Central memory CD4-positive, alpha-beta T cell (primary cell): ENCODE data around the gene DIAPH1.
"Not testable (repeated sequence)": the region's sequence is repeated elsewhere in the genome, so short reads cannot be mapped to it uniquely, and the experiment has no call there.

Experiments used
- DNase-seq: peaks from one replicate; pipeline ENCODE4 v3.0.0; 2022

DIAPH1 gene

GRCh38 chr5:141639357-141640050, 20.7 kb upstream of the DIAPH1 start:
- no peak for DNase-seq

DNA sequence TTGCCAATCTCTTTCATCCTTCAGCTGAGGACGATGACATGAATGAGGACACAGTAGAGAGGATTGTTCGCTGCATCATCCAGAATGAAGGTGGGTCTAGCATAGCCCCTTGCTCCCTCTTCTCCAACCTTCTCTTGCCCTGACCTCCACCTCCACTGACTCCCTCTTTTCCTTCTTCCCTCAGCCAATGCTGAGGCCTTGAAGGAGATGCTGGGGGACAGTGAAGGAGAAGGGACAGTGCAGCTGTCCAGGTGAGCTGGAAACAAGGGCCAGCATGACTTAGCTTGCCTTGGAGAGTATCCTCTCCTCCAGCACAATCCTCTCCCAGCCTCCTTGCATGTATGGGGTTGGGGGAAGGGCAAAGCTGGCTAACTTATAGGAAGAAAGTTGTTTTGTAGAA, 20.0 kb upstream of the DIAPH1 start:
- DNase-seq: no peak

DNA sequence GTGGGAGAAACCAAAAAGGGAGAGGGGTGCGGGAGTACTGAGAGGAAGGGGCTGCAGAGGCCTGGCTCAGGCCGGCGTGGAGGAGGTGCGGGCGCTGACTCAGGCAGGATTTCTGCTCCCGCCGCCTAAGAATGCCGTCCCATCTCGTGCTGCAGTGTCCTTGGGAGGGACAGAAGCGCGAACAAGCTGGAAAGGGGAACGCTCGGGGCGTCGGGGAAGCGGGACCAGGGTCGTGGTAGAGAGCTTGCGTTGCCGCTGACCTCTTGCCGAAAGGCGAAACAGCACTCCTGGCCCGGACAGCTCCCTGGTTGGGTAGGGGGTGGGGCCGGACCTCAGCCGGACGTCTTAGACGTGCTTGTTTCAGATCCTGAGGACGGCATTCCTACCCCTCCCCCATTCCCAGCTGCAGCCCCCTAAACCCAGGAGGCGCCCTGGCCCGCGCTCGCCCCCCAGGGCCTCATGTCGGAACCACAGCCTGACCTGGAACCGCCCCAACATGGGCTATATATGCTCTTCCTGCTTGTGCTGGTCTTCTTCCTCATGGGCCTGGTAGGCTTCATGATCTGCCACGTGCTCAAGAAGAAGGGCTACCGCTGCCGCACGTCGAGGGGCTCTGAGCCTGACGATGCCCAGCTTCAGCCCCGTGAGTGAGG, 19.1 kb upstream of the DIAPH1 start:
- DNase-seq: peak; percentile 56

- DNase-seq: peak; percentile 57
Measured at GRCh38 chr5:141637123-141637766, 18.4 kb upstream of the DIAPH1 start.

DNA sequence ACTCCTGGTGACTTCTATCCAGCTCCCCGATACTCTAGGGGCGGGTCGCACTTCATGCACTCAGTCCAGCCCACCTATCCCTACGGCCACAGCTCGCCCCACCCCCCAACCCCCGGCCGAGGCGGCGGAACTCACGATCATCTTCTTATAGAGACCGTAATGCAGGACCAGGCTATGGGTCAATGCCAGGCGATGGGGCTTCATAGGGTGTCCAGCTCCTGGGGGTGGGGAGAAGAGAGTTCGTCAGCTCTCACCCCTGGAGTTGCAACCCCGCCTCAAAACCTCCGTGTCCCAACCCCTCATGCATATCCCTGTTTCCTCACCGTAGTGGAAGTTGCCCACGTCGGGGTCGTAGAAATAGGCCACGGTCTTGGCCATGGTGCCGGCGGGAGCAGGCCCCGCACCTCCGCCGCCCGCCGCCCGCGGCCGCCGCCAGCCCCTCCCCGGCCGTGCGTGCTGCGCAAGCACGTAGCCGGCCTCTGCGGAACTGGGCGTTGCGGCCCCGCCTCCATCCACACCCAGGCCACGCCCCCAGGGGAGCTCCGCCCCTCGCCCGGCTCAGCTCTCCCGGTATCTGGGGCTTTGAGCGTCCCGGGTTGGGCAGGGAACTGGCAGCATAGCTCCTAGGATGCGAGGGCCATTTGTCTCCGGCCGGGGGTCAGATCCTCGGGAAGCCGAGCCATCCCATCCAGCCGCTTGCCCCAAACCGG, 17.8 kb upstream of the DIAPH1 start, which contains the start of the genes HDAC3 and RELL2:
HDAC3 (minus strand) TSS at position 437 of the 710 bp plus-strand sequence; CDS start at position 378, 59 bp downstream.
RELL2 (plus strand) TSS at position 585 of the 710 bp plus-strand sequence. CDS start 1,229 bp downstream, outside the sequence.
- peak; percentile 92 for DNase-seq

GRCh38 chr5:141636106-141636412, 17.3 kb upstream of the DIAPH1 start:
- peak; percentile 15 for DNase-seq

- no peak for DNase-seq
Measured at GRCh38 chr5:141635646-141636045, 16.8 kb upstream of the DIAPH1 start.

- DNase-seq: no peak
Measured at GRCh38 chr5:141634720-141635119, 15.9 kb upstream of the DIAPH1 start.

- DNase-seq: no peak
Measured at GRCh38 chr5:141633871-141634561, 15.2 kb upstream of the DIAPH1 start.

- DNase-seq: no peak
Measured at GRCh38 chr5:141632650-141633049, 13.8 kb upstream of the DIAPH1 start.

DNA sequence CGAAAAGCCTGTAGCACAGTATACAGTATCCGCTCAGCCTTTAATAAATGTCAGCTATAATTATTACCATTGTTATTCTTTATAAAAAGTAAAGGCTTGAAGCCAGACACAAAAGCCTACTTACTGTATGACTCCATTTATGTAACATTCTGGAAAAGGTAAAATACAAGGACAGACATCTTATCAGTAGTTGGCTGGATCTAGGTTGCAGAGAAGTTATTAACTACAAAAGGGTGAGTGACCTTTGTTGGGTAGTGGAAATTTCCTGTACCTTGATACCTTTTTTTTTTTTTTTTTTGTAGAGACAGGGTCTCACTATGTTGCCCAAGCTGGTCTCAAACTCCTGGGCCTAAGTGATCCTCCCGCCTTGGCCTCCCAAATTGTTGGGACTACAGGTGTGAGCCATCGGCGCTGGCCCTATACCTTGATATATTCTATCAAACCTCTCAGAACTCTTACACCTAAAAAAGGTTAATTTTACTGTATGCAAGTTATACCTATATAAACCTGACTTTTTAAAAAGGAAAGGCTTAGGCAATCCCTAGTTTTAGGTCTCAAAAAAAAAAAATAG, 11.9 kb upstream of the DIAPH1 start:
- no peak for DNase-seq

GRCh38 chr5:141628175-141628788, 9.5 kb upstream of the DIAPH1 start:
- no peak for DNase-seq

- no peak for DNase-seq
Measured at GRCh38 chr5:141623611-141624010, 4.8 kb upstream of the DIAPH1 start.

DNA sequence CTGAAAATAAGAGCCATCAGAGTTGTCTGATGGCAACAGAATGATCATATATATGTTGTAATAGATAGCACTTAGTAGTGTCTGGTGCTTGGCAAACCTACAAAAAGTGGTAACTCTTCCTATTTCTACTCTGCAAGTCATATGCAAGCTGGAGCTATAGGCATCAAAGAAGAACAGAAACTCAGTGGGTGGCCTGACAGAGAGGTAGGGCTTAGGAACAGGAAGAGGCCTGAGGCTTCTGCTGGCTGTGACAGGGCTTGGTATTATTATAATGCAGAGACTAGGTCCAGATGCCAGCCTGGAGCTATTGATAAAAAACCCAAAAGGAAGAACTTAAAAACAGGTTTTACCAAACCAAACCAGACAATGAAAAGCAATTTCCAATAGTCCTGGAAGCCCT, 4.4 kb upstream of the DIAPH1 start:
- DNase-seq: no peak

DNA sequence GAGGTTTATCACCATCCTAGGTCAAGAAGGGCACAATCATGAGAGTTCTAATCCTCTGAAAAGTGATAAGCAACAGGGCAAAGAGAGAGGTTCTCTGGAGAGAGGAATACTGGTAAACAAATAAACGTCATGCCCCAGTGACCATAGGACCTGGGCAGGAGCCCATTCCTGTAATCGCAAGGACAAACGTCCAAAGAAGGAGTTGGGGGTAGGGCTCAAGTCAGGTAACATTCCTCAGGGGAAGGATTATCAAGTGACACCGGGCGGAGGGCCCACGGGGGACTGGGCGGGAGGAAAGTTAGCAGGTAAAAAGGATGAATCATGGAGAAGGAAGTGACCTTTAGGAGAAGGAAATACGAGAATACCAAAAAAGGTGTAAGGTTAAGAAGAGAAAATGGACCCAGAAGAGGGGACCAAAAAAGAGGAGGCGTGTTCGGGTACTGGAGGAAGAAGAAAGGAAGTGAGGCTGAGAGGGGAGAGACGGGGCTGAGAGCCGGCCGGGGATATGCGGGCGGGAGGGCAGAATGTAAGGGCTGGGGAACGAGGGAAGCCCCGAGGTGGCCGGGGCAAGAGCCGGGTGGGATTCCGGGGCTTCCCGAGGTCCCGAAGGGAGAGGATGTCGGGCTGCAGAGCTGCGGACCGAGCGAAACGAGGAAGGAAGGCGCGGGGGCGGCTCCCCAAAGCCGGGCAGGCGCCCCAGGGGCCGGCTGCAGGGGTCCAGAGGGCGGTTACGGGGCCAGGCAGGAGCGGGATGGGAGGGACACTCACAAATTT, 583 bp downstream of the DIAPH1 start:
- peak; percentile 54 for DNase-seq

- DNase-seq: no peak
Measured at GRCh38 chr5:141617682-141618029, 1.1 kb downstream of the DIAPH1 start.

GRCh38 chr5:141617128-141617527, 1.7 kb downstream of the DIAPH1 start:
- DNase-seq: no peak

DNA sequence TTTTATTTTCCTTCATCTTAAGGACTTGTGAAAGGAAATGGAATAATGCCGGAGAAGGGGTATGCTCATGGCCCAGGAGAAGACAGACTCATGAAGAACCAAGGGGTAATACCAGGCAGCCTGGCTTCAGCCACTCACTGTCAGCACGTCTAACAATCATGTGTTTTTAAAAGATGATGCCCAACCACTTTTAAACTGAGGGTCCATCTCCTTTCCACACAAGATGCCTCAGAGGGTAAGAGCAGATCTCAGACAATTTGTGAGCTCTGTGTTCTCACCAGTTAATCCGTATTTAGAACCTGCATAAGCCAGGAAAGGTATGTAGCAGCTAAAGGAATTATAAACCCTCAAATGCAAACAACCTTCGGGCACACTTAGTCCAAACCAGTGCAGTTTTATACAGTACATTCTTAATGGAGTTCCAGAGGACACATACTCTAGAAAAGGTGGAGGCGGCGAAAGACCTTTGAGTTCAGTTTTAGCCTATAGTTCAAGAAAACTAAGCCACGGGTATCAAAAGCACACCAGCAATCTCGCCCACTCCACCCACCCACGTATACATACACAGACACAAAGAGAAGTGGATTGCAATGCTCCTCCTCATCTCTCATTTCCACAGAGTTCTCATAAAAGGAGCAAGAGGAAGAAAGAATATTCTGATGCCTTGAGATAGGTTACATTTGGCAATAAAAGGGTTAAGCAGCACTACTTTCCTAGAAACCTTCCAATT, 2.6 kb downstream of the DIAPH1 start:
- no peak for DNase-seq

DNA sequence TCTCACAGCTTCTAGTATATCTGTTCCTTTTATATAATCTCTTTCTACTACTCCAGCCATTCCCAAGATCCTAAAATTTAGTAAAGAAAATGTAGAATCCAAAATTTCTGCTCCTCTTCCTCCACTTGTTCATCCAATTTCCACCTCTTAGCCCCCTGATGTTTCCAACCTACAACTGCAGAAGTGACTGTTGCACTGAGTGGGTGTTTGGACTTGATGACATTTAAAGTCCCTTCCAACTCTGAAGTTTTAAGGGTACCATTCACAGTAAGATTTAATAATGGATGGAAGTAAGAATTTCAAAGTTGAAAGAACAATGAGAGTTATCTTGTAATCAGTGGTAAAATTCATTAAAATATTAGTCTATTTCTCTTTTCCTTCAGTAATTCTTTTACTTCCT, 5.5 kb downstream of the DIAPH1 start:
- DNase-seq: no peak

DNA sequence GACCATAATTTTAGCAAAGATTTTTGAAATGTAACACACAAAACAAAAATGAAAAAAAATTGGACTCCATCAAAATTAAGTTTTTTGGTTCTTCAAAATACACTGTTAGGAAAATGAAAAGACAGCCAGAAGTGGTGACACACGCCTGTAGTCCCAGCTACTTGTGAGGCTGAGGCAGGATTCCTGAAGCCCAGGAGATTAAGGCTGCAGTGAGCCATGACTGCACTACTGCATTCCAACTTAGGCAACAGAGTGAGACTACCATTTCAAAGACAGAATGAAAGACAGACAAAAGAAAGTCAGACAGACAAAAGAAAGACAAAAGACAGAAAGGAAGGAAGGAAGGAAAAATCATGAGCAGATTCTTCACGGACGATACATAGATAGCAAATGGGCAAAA, 7.5 kb downstream of the DIAPH1 start:
- DNase-seq: no peak

DNA sequence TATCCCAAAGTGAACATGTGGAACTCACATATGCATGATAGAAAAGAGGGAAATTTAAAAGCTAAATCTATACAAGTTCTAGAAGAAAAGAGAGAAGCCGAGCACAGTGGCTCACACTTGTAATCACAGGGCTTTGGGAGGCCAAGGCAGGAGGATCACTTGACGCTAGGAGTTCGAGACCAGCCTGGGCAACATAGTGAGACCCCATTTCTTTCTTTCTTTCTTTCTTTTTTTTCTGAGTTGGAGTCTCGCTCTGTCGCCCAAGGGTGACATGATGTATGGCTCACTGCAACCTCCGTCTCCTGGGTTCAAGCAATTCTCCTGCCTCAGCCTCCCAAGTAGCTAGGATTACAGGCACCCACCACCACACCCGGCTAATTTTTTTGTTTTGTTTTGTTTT, 8.9 kb downstream of the DIAPH1 start:
- DNase-seq: not testable (repeated sequence)
